ENCODE data around the gene TUBG1. TPM values are rescaled to one million over a fixed set of nuclear protein-coding genes. Genes with fewer than 3 reads are reported as not detected.
A peak's percentile ranks its signal among the peaks of the same experiment; 100 is the strongest.

TUBG1 gene
- total and polyA plus RNA-seq, 9 of the 15 experiments (the other 6 are each of a cell fraction or from before 2014, with no cell fraction given): 33.1 to 147 (median 66.0) TPM

DNA sequence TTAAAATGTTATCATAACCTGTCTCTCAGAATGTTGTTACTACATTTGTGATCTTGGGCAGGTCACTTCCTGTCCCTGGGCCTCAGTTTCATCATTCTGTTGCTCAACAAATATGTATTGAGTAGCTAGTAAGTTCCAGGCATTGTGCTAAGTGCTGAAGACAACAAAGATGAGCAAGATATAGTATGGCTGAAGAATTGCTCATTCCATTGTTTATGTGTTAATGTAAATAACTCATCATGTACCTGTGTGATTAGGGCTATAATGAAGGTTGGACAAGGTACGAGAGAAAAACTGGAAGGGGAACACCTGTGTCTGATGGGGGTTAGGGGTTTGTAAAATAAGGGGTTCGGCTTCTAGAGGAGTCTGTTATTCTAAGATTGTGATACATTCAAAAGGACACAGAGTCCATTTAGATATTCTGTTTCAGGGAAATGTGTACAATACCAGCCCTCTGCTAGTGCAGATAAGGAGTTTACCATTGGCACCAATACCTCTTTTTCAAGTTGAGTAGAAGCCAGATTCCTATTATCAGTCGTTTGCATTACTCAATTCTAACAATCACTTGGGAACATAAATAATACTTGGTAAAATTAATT, 20.0 kb downstream of the TUBG1 start (continued):
- no peak for TF ChIP-seq TCF7 (IDR thresholded peaks at IDR 0.05; ENCODE audit: borderline replicate concordance)
- no peak for TF ChIP-seq NELFE (IDR thresholded peaks at IDR 0.05; ENCODE audit: insufficient read depth, insufficient read length)
- no peak for TF ChIP-seq GTF2F1 (IDR thresholded peaks at IDR 0.05; ENCODE audit: low read depth, low read length)
- TF ChIP-seq, protein P1, sequence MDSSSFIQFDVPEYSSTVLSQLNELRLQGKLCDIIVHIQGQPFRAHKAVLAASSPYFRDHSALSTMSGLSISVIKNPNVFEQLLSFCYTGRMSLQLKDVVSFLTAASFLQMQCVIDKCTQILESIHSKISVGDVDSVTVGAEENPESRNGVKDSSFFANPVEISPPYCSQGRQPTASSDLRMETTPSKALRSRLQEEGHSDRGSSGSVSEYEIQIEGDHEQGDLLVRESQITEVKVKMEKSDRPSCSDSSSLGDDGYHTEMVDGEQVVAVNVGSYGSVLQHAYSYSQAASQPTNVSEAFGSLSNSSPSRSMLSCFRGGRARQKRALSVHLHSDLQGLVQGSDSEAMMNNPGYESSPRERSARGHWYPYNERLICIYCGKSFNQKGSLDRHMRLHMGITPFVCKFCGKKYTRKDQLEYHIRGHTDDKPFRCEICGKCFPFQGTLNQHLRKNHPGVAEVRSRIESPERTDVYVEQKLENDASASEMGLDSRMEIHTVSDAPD (CRISPR knock-in tag; IDR thresholded peaks at IDR 0.05): no peak
- TF ChIP-seq POLR2B (IDR thresholded peaks at IDR 0.05; ENCODE audit: low read depth, partially characterized antibody): no peak
- peak; percentile 37 for TF ChIP-seq CCNT2 (IDR thresholded peaks at IDR 0.05; ENCODE audit: borderline replicate concordance, extremely low read depth, insufficient read length, low read depth, low read length)
- TF ChIP-seq ARID3A (IDR thresholded peaks at IDR 0.05; ENCODE audit: borderline replicate concordance, low read depth, low read length): peak; percentile 37; the same call in 1 of the 2 replicates
- TF ChIP-seq HCFC1 (IDR thresholded peaks at IDR 0.05; ENCODE audit: low read depth, low read length): no peak
- TF ChIP-seq TEAD4 (IDR thresholded peaks at IDR 0.05; ENCODE audit: low read length): peak; percentile 93
- TF ChIP-seq TEAD4 (CRISPR knock-in tag; IDR thresholded peaks at IDR 0.05; ENCODE audit: borderline replicate concordance): no peak
- no peak; the same call in 1 of the 2 replicates for TF ChIP-seq MBD2 (IDR thresholded peaks at IDR 0.05; ENCODE audit: borderline replicate concordance, low read depth)
- TF ChIP-seq SETDB1 (IDR thresholded peaks at IDR 0.05; ENCODE audit: low read length): no peak
- no peak for TF ChIP-seq NONO (IDR thresholded peaks at IDR 0.05; ENCODE audit: low read depth in 2 of 2, low read length in 1 of 2)
- TF ChIP-seq ZNF408 (CRISPR knock-in tag; IDR thresholded peaks at IDR 0.05; ENCODE audit: low read depth): no peak
- TF ChIP-seq BRCA1 (IDR thresholded peaks at IDR 0.05): no peak
- TF ChIP-seq BRCA1 (CRISPR knock-in tag; IDR thresholded peaks at IDR 0.05): no peak
- no peak for TF ChIP-seq HMGN3 (IDR thresholded peaks at IDR 0.05; ENCODE audit: borderline replicate concordance, extremely low read depth, insufficient read length, low read depth, low read length)
- TF ChIP-seq CBX5 (IDR thresholded peaks at IDR 0.05; ENCODE audit: borderline replicate concordance, low read depth): no peak
- TF ChIP-seq SRSF3 (IDR thresholded peaks at IDR 0.05; ENCODE audit: insufficient read depth, low read length): no peak
- no peak for TF ChIP-seq NUFIP1 (IDR thresholded peaks at IDR 0.05; ENCODE audit: partially characterized antibody)
- TF ChIP-seq CBFA2T2 (conservative IDR thresholded peaks at IDR 0.05): peak; percentile 92
- no peak for TF ChIP-seq ZNF212 (CRISPR knock-in tag; IDR thresholded peaks at IDR 0.05)
- TF ChIP-seq, protein P2, sequence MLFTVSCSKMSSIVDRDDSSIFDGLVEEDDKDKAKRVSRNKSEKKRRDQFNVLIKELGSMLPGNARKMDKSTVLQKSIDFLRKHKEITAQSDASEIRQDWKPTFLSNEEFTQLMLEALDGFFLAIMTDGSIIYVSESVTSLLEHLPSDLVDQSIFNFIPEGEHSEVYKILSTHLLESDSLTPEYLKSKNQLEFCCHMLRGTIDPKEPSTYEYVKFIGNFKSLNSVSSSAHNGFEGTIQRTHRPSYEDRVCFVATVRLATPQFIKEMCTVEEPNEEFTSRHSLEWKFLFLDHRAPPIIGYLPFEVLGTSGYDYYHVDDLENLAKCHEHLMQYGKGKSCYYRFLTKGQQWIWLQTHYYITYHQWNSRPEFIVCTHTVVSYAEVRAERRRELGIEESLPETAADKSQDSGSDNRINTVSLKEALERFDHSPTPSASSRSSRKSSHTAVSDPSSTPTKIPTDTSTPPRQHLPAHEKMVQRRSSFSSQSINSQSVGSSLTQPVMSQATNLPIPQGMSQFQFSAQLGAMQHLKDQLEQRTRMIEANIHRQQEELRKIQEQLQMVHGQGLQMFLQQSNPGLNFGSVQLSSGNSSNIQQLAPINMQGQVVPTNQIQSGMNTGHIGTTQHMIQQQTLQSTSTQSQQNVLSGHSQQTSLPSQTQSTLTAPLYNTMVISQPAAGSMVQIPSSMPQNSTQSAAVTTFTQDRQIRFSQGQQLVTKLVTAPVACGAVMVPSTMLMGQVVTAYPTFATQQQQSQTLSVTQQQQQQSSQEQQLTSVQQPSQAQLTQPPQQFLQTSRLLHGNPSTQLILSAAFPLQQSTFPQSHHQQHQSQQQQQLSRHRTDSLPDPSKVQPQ (CRISPR knock-in tag; IDR thresholded peaks at IDR 0.05; ENCODE audit: borderline replicate concordance): no peak
- no peak for TF ChIP-seq MTF1 (CRISPR knock-in tag; IDR thresholded peaks at IDR 0.05; ENCODE audit: borderline replicate concordance)
